Activated CD4-positive, alpha-beta T cell treated with anti-CD3 and anti-CD28 coated beads, Interleukin-2, amount 50 U/mL, for 16 hours (primary cell): ENCODE measurements around the gene SLC39A1.
A peak's percentile ranks its signal among the peaks of the same experiment; 100 is the strongest.

Experiments
- DNase-seq: peaks from one replicate; pipeline ENCODE4 v3.0.0-alpha.2; 2020

The SLC39A1 gene

GRCh38 chr1:153973525-153973924 lies 10.2 kb upstream of the SLC39A1 start:
- no peak for DNase-seq

- DNase-seq: no peak
These were observed 9.7 kb upstream of the SLC39A1 start for GRCh38 chr1:153973071-153973470.

GRCh38 chr1:153970346-153970745 lies 7.0 kb upstream of the SLC39A1 start:
- DNase-seq: no peak

- DNase-seq: no peak
These were observed 5.6 kb upstream of the SLC39A1 start for GRCh38 chr1:153968972-153969371.

- DNase-seq: no peak
These were observed 5.1 kb upstream of the SLC39A1 start for GRCh38 chr1:153968408-153968807.

- DNase-seq: no peak
These were observed 4.6 kb upstream of the SLC39A1 start for GRCh38 chr1:153968000-153968363.

GRCh38 chr1:153967107-153967999 lies 4.0 kb upstream of the SLC39A1 start, which contains the start of gene CREB3L4:
Gene CREB3L4 (plus strand): TSS chr1:153967902. CDS start chr1:153968526, 624 bp downstream.
- peak; percentile 95 for DNase-seq

GRCh38 chr1:153963850-153964331 lies 554 bp upstream of the SLC39A1 start:
- DNase-seq: no peak

GRCh38 chr1:153962088-153963029 lies 978 bp downstream of the SLC39A1 start:
- DNase-seq: no peak

GRCh38 chr1:153961421-153961820 lies 1.9 kb downstream of the SLC39A1 start:
- no peak for DNase-seq

- no peak for DNase-seq
These were observed 3.1 kb downstream of the SLC39A1 start for GRCh38 chr1:153960206-153960605.

- DNase-seq: no peak
These were observed 3.9 kb downstream of the SLC39A1 start for GRCh38 chr1:153959454-153959853.

- DNase-seq: no peak
These were observed 4.4 kb downstream of the SLC39A1 start for GRCh38 chr1:153958961-153959260.

- DNase-seq: peak; percentile 99
These were observed 5.0 kb downstream of the SLC39A1 start, which contains the start of gene CRTC2 for GRCh38 chr1:153958111-153958960. Gene CRTC2 (minus strand): TSS chr1:153958612. CDS start chr1:153958497, 115 bp downstream.

- peak; percentile 51 for DNase-seq
These were observed 5.6 kb downstream of the SLC39A1 start for GRCh38 chr1:153957744-153958110.

GRCh38 chr1:153956997-153957715 lies 6.2 kb downstream of the SLC39A1 start:
- no peak for DNase-seq

GRCh38 chr1:153954826-153955225 lies 8.5 kb downstream of the SLC39A1 start:
- DNase-seq: no peak

GRCh38 chr1:153953859-153954365 lies 9.4 kb downstream of the SLC39A1 start:
- no peak for DNase-seq

GRCh38 chr1:153951801-153952200 lies 11.5 kb downstream of the SLC39A1 start:
- DNase-seq: no peak

GRCh38 chr1:153951183-153951582 lies 12.2 kb downstream of the SLC39A1 start:
- no peak for DNase-seq

GRCh38 chr1:153946622-153947241 lies 16.6 kb downstream of the SLC39A1 start, which contains the start of gene DENND4B:
Gene DENND4B (minus strand): TSS chr1:153946718. CDS start chr1:153944374, 2,344 bp downstream.
- DNase-seq: peak; percentile 87
